Ectodermal cell (in vitro differentiated cells): ENCODE data around the gene RSPH1.
"Not testable (repeated sequence)": the region's sequence is repeated elsewhere in the genome, so short reads cannot be mapped to it uniquely, and the experiment has no call there.

Experiments used
- H3K27ac ChIP-seq: 2 replicates; pipeline ENCODE4 v1.7.0; 2013; ENCODE audit warnings: mild to moderate bottlenecking, low read depth, low read length; ENCODE audit not compliant: insufficient read depth, poor library complexity, severe bottlenecking
- H3K27me3 ChIP-seq: 2 replicates; pipeline ENCODE4 v1.7.0; 2013; ENCODE audit warnings: mild to moderate bottlenecking, low read length; ENCODE audit not compliant: insufficient read depth, control insufficient read depth, poor library complexity, severe bottlenecking
- H3K36me3 ChIP-seq: one replicate; pipeline ENCODE4 v1.7.0; 2013; ENCODE audit warnings: low read length; ENCODE audit not compliant: control insufficient read depth, insufficient read depth
- H3K4me1 ChIP-seq: one replicate; pipeline ENCODE4 v1.7.0; 2013; ENCODE audit warnings: low read length; ENCODE audit not compliant: control insufficient read depth, insufficient read depth
- H3K4me3 ChIP-seq: 2 replicates; pipeline ENCODE4 v1.7.0; 2013; ENCODE audit warnings: low read depth, low read length, control low read depth; ENCODE audit not compliant: insufficient read depth
- H3K9me3 ChIP-seq: 2 replicates; pipeline ENCODE4 v1.7.0; 2013; ENCODE audit warnings: mild to moderate bottlenecking, low read length, moderate library complexity; ENCODE audit not compliant: control insufficient read depth
- WGBS, 2 experiments: methylation state at CpG; one replicate each; pipeline ENCODE4 v1.1.7; 2013; ENCODE audit warnings: missing lambda C conversion rate in 2 of 2; 5-methylcytosine and 5-hydroxymethylcytosine counted together

Gene RSPH1

GRCh38 chr21:42475526-42476387 is 20.3 kb downstream of the RSPH1 start:
- Histone ChIP-seq H3K4me3 (no peak overlapping the region), H3K4me1 (no peaks in the 10 kb centered on the region), H3K36me3 (no peaks in the 10 kb centered on the region), H3K27me3 (no peaks in the 10 kb centered on the region), H3K9me3 (no peaks in the 10 kb centered on the region), H3K27ac (no peak overlapping the region)
- WGBS, 2 experiments: 94 to 95% methylated on average over 18 of the region's 18 CpGs

- no peaks in the 10 kb centered on the region for H3K4me1 ChIP-seq
- H3K36me3 ChIP-seq: no peaks in the 10 kb centered on the region
- no peaks in the 10 kb centered on the region for H3K27me3 ChIP-seq
- H3K4me3 ChIP-seq: no peak overlapping the region
- no peak overlapping the region for H3K27ac ChIP-seq
- WGBS, 2 experiments: 82 to 86% methylated on average over 7 of the region's 7 CpGs
- no peaks in the 10 kb centered on the region for H3K9me3 ChIP-seq
Measured at GRCh38 chr21:42475036-42475435, 21.0 kb downstream of the RSPH1 start.

GRCh38 chr21:42474043-42474831 is 21.8 kb downstream of the RSPH1 start:
- no peaks in the 10 kb centered on the region for H3K4me1 ChIP-seq
- H3K9me3 ChIP-seq: no peaks in the 10 kb centered on the region
- no peak overlapping the region for H3K27ac ChIP-seq
- H3K36me3 ChIP-seq: no peaks in the 10 kb centered on the region
- WGBS, 2 experiments: 78% methylated on average over 14 of the region's 14 CpGs
- H3K4me3 ChIP-seq: no peak overlapping the region
- no peaks in the 10 kb centered on the region for H3K27me3 ChIP-seq

GRCh38 chr21:42473498-42474042 is 22.5 kb downstream of the RSPH1 start:
- H3K27ac ChIP-seq: no peak overlapping the region
- no peak overlapping the region for H3K4me3 ChIP-seq
- H3K9me3 ChIP-seq: no peaks in the 10 kb centered on the region
- H3K27me3 ChIP-seq: no peaks in the 10 kb centered on the region
- H3K4me1 ChIP-seq: peaks cover 6% of the 10 kb centered on the region
- no peaks in the 10 kb centered on the region for H3K36me3 ChIP-seq
- WGBS, 2 experiments: 88 to 90% methylated on average over 8 of the region's 9 CpGs

- Histone ChIP-seq H3K27me3 (no peaks in the 10 kb centered on the region), H3K27ac (no peak overlapping the region)
- 85 to 86% methylated on average over 7 of the region's 7 CpGs for WGBS, 2 experiments
Measured at GRCh38 chr21:42472521-42472920, 23.5 kb downstream of the RSPH1 start.

GRCh38 chr21:42471716-42472330 is 24.2 kb downstream of the RSPH1 start:
- H3K27me3 ChIP-seq: no peaks in the 10 kb centered on the region
- H3K4me1 ChIP-seq: peaks cover 11% of the 10 kb centered on the region
- no peaks in the 10 kb centered on the region for H3K36me3 ChIP-seq
- H3K27ac ChIP-seq: no peak overlapping the region
- no peak overlapping the region for H3K4me3 ChIP-seq
- WGBS, 2 experiments: 92 to 93% methylated on average over 13 of the region's 13 CpGs
- no peaks in the 10 kb centered on the region for H3K9me3 ChIP-seq

More at GRCh38 chr21:42472521-42472920, 23.5 kb downstream of the RSPH1 start:
- Histone ChIP-seq H3K9me3 (no peaks in the 10 kb centered on the region), H3K4me1 (peaks cover 7% of the 10 kb centered on the region), H3K4me3 (no peak overlapping the region), H3K36me3 (no peaks in the 10 kb centered on the region)

GRCh38 chr21:42471206-42471605 is 24.8 kb downstream of the RSPH1 start:
- 91 to 92% methylated on average over 9 of the region's 9 CpGs for WGBS, 2 experiments

GRCh38 chr21:42469726-42470125 is 26.3 kb downstream of the RSPH1 start:
- WGBS, 2 experiments: 90 to 97% methylated on average over 4 of the region's 4 CpGs

More at GRCh38 chr21:42471206-42471605, 24.8 kb downstream of the RSPH1 start:
- no peak overlapping the region for H3K4me3 ChIP-seq
- no peaks in the 10 kb centered on the region for H3K9me3 ChIP-seq
- no peaks in the 10 kb centered on the region for H3K36me3 ChIP-seq
- H3K4me1 ChIP-seq: peaks cover 13% of the 10 kb centered on the region
- no peak overlapping the region for H3K27ac ChIP-seq
- no peaks in the 10 kb centered on the region for H3K27me3 ChIP-seq

GRCh38 chr21:42469272-42469671 is 26.8 kb downstream of the RSPH1 start:
- H3K9me3 ChIP-seq: no peaks in the 10 kb centered on the region
- no peaks in the 10 kb centered on the region for H3K36me3 ChIP-seq
- no peak overlapping the region for H3K4me3 ChIP-seq
- WGBS, 2 experiments: 95% methylated on average over 2 of the region's 2 CpGs
- peaks cover 13% of the 10 kb centered on the region for H3K4me1 ChIP-seq
- no peaks in the 10 kb centered on the region for H3K27me3 ChIP-seq
- H3K27ac ChIP-seq: no peak overlapping the region

More at GRCh38 chr21:42469726-42470125, 26.3 kb downstream of the RSPH1 start:
- H3K4me1 ChIP-seq: peaks cover 13% of the 10 kb centered on the region
- not testable (repeated sequence) for H3K4me3 ChIP-seq, H3K9me3 ChIP-seq, H3K36me3 ChIP-seq, H3K27ac ChIP-seq, H3K27me3 ChIP-seq
